H1 (cell line): ENCODE measurements around the gene IL36A.

Experiments used
- CBX8 ChIP-seq: fragments of 300-800, 300-1000 bp; sonication (generic); IDR thresholded peaks from 2 replicates; pipeline ENCODE4 v1.7.1; 2016; ENCODE audit warnings: low read depth, low read length, borderline replicate concordance
- CHD1 ChIP-seq: IDR thresholded peaks from 2 replicates; pipeline ENCODE4 v1.6.1; 2012; ENCODE audit warnings: low read depth, low read length, improper control_type of control experiment
- EZH2 ChIP-seq: fragments of 200-600 bp; sonication (generic); IDR thresholded peaks from 2 replicates; pipeline ENCODE4 v1.7.1; 2012; ENCODE audit warnings: low read depth, mild to moderate bottlenecking, moderate library complexity, low read length, inconsistent platforms; ENCODE audit not compliant: severe bottlenecking
- GABPA ChIP-seq: IDR thresholded peaks from 2 replicates; pipeline ENCODE4 v1.6.1; 2011; ENCODE audit warnings: mild to moderate bottlenecking, low read length, moderate library complexity, borderline replicate concordance; ENCODE audit not compliant: insufficient read depth
- NRF1 ChIP-seq: IDR thresholded peaks from 2 replicates; pipeline ENCODE4 v1.6.1; 2011; ENCODE audit warnings: mild to moderate bottlenecking, low read depth, low read length, improper control_type of control experiment
- POLR2A ChIP-seq, 2 experiments: IDR thresholded peaks; 1 replicate in 1 of 2; 2 replicates in 1 of 2; pipeline ENCODE4 v1.6.1; 2011; ENCODE audit warnings: low read depth in 2 of 2, low read length in 2 of 2, mild to moderate bottlenecking in 2 of 2; ENCODE audit errors: control extremely low read depth in 1 of 2
- POLR2AphosphoS5 ChIP-seq: IDR thresholded peaks from 2 replicates; pipeline ENCODE4 v1.6.1; 2011; ENCODE audit warnings: low read depth, low read length
- RFX5 ChIP-seq: IDR thresholded peaks from 2 replicates; pipeline ENCODE4 v1.6.1; 2011; ENCODE audit warnings: low read depth, low read length, improper control_type of control experiment, borderline replicate concordance
- YY1 ChIP-seq: IDR thresholded peaks from 2 replicates; pipeline ENCODE4 v1.6.1; 2011; ENCODE audit warnings: low read depth, mild to moderate bottlenecking, low read length
- TF ChIP-seq, protein P1 (sequence below): IDR thresholded peaks from 2 replicates; pipeline ENCODE4 v1.6.1; 2012; ENCODE audit warnings: inconsistent platforms
- TF ChIP-seq, protein P2 (sequence below), 3 experiments: IDR thresholded peaks; 1 replicate in 2 of 3; 2 replicates in 1 of 3; pipeline versions ENCODE4 v1.5.1 to v1.6.1; 2011; ENCODE audit warnings: low read length in 3 of 3, mild to moderate bottlenecking in 3 of 3, inconsistent platforms in 2 of 3, low read depth in 1 of 3, moderate library complexity in 1 of 3; ENCODE audit not compliant: insufficient read depth in 1 of 3; ENCODE audit errors: control extremely low read depth in 1 of 3

DNA sequence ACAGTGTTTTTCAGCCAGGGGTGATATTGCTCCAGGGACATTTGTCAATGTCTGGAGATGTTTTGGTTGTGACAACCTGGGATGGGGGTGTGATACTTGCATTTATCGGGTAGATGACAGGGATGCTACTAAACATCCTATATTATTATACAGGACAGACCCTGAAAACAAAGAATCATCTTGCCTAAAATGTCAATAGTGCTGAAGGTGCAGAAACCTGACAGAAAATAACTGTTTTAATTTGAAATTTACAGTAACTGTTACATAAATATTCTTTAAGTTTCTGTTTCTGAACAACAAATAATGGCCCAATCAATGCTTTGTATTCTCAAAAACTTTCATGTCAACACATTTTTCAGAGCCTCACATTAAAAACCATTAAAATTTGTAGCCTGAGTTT is 2.0 kb downstream of the IL36A start:
- TF ChIP-seq, protein P1, sequence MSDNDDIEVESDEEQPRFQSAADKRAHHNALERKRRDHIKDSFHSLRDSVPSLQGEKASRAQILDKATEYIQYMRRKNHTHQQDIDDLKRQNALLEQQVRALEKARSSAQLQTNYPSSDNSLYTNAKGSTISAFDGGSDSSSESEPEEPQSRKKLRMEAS, result no peak
- no peak for TF ChIP-seq NRF1
- TF ChIP-seq, protein P2, sequence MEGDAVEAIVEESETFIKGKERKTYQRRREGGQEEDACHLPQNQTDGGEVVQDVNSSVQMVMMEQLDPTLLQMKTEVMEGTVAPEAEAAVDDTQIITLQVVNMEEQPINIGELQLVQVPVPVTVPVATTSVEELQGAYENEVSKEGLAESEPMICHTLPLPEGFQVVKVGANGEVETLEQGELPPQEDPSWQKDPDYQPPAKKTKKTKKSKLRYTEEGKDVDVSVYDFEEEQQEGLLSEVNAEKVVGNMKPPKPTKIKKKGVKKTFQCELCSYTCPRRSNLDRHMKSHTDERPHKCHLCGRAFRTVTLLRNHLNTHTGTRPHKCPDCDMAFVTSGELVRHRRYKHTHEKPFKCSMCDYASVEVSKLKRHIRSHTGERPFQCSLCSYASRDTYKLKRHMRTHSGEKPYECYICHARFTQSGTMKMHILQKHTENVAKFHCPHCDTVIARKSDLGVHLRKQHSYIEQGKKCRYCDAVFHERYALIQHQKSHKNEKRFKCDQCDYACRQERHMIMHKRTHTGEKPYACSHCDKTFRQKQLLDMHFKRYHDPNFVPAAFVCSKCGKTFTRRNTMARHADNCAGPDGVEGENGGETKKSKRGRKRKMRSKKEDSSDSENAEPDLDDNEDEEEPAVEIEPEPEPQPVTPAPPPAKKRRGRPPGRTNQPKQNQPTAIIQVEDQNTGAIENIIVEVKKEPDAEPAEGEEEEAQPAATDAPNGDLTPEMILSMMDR (IDR thresholded peaks at IDR 0.05; ENCODE audit: control extremely low read depth in 1 of 3, insufficient read depth in 1 of 3, low read depth in 1 of 3, low read length in 3 of 3), result no peak
- no peak for TF ChIP-seq POLR2A (IDR thresholded peaks at IDR 0.05; ENCODE audit: control extremely low read depth in 1 of 2, low read depth in 2 of 2, low read length in 2 of 2)
- TF ChIP-seq EZH2, result no peak
- no peak for TF ChIP-seq POLR2AphosphoS5
- TF ChIP-seq CBX8, result no peak
- no peak for TF ChIP-seq YY1
- TF ChIP-seq RFX5, result no peak
- no peak for TF ChIP-seq CHD1
- no peak for TF ChIP-seq GABPA
